UCSD-AML1 (cell line): ENCODE data around the gene SIGLEC1.

Source experiments
- DNase-seq: peaks from one replicate; lab custom pipeline; 2025; ENCODE audit not compliant: unreplicated experiment; lab: John Stamatoyannopoulos, UW

SIGLEC1 gene

GRCh38 chr20:3680701-3681351 lies 31.6 kb downstream of the SIGLEC1 start:
- DNase-seq, result no peak

- DNase-seq, result no peak
Observed at GRCh38 chr20:3679749-3680700, 32.4 kb downstream of the SIGLEC1 start.

GRCh38 chr20:3678856-3679720 lies 33.3 kb downstream of the SIGLEC1 start:
- no peak for DNase-seq

GRCh38 chr20:3678198-3678597 lies 34.2 kb downstream of the SIGLEC1 start:
- no peak for DNase-seq

GRCh38 chr20:3677733-3678132 lies 34.7 kb downstream of the SIGLEC1 start:
- DNase-seq, result no peak

GRCh38 chr20:3674995-3675900 lies 37.2 kb downstream of the SIGLEC1 start:
- DNase-seq, result no peak

- DNase-seq, result no peak
Observed at GRCh38 chr20:3674447-3674846, 38.0 kb downstream of the SIGLEC1 start.

GRCh38 chr20:3673221-3674070 lies 39.0 kb downstream of the SIGLEC1 start:
- no peak for DNase-seq

GRCh38 chr20:3672547-3673171 lies 39.7 kb downstream of the SIGLEC1 start:
- DNase-seq, result no peak

GRCh38 chr20:3671986-3672546 lies 40.3 kb downstream of the SIGLEC1 start:
- no peak for DNase-seq

GRCh38 chr20:3670945-3671344 lies 41.5 kb downstream of the SIGLEC1 start:
- no peak for DNase-seq

- DNase-seq, result no peak
Observed at GRCh38 chr20:3670511-3670910, 41.9 kb downstream of the SIGLEC1 start.

GRCh38 chr20:3669710-3670367 lies 42.6 kb downstream of the SIGLEC1 start:
- DNase-seq, result no peak

GRCh38 chr20:3667434-3668037 lies 44.9 kb downstream of the SIGLEC1 start:
- DNase-seq, result no peak

- no peak for DNase-seq
Observed at GRCh38 chr20:3663858-3664257, 48.5 kb downstream of the SIGLEC1 start.

GRCh38 chr20:3663031-3663701 lies 49.2 kb downstream of the SIGLEC1 start, which contains the start of gene GFRA4:
Gene GFRA4, minus strand, starts transcription at chr20:3663399. Its CDS starts 0 bp downstream, at chr20:3663399.
- DNase-seq, result no peak
